Dermis blood vessel endothelial cell (primary cell): ENCODE data around the gene DPP3. TPM values are rescaled to one million over a fixed set of nuclear protein-coding genes. Genes with fewer than 3 reads are reported as not detected.
A peak's percentile ranks its signal among the peaks of the same experiment; 100 is the strongest.

Source experiments
- DNase-seq: peaks from one replicate; pipeline ENCODE4 v3.0.0; 2010
- total RNA-seq: library from RNA; depleted of rRNA; stranded (reverse); fragments of >200 nt; gene quantifications from 2 replicates; pipeline ENCODE4 v1.2.3, GENCODE V29; 2014

The DPP3 gene
- total RNA-seq, 1 donor from 2014 or later, result 50.5 TPM

DNA sequence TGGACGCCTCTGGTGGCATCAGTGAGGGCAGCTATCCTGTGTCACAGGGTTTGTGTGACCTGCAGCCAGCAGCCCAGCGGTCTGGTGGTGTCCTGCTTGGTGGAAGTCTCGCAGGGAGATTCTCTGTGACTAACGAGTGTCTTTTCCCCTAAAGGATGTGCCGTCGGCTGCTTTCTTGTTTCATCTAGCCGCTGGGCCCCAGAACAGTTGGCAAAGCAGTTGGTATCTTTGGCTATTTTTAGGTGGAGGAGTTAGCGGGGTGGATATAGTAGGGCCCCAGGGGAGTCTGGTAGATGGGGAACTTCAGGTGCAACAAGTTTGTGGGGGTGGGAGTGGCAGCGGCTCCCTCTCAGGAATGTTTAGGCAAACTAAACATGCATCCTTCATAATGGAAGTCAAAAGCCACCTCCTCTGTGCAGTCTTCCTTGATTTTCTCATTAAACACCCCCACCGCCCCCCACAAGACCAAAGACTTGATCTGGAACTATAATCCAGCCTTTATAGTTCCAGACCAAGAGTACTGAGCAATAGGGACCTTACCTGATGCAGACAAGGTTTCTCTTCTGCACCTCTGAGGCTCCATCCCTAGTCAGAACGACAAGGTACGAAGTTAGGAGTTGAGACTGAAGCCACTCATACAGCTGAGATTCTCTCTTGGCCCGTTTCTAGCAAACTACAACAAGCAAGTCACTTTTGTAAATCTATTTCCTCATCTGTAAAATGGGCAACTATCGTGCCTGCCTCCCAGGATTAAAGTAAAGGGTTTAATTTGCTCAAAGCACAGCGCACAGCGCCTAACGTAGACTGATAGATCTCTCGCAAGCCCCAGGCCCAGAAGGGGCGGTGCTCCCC lies 14.6 kb upstream of the DPP3 start:
- DNase-seq, result no peak

DNA sequence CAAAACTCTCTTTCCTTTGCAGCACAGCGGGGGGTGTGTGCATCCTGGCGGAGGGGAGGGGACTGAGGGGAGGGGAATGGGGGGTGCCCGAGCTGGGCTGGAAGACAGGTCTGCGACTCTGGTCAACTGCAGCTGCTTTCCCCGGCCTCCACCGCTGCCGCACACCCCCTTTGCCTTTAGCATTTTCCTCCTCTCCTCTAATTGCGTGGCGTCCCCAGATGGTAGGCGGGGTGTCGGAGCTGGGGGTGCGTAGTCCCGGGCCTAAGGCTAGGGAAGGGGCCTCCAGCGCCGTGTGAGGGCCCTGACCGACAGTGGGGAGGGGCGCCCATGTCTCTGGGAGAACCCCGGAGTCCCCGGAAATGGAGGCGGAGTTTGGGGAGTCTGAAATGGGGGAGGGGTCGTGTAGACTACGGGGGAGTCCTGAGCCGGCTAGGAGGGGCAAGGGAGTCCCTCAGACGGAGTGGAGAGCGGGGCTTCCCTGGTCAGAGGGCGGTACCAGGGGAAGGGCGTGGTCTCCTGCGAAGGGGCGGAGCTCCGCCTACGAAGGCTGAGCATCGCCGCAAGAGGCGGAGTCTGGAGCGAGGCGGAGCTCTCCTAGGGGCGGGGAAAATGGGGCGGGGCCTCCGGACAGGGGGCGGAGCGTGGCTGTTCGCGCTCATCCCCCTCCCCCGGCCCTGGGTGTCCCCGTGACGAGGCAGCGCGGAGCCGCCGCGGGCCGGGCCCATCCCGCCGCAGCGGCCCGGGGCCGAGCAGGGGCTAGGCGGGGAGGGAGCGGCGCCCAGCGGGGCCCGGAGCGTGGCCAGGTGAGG lies 13.8 kb upstream of the DPP3 start, which contains the start of gene PELI3:
Gene PELI3 (plus strand): TSS at position 681 of the 809 bp plus-strand sequence. CDS start 1,224 bp downstream, outside the sequence.
- DNase-seq, result peak; percentile 92

DNA sequence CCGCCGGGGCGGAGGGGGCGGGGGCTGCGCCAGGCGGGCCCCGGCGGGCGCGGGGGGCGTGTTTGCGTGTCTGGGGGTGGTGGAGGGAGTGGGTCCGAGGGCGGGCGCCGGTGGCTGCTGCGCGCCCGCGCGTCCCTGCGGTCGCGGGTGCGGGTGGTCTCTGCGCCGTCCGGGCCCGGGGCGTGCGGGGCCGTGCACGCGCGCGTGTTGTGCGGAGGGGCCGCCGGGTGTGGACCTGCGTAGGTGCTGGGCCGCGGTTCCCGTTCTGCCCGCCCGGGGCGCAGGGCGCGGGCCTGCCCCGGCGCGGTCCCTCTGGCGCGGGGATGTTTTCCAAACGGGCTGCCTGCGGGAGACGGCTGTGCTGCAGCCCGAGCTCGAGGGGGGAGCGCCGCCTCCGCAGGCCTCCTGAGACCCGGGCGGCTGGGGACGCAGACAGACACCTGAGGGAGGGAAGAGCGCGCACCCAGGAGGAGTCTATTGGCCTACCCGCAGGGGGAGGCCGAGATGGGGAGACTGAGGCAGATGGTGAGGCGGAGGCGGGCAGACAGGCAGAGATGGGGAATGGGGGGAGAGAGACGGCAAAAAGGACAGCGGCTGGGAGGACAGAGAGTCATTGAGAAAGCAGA lies 13.1 kb upstream of the DPP3 start:
- peak; percentile 30 for DNase-seq

DNA sequence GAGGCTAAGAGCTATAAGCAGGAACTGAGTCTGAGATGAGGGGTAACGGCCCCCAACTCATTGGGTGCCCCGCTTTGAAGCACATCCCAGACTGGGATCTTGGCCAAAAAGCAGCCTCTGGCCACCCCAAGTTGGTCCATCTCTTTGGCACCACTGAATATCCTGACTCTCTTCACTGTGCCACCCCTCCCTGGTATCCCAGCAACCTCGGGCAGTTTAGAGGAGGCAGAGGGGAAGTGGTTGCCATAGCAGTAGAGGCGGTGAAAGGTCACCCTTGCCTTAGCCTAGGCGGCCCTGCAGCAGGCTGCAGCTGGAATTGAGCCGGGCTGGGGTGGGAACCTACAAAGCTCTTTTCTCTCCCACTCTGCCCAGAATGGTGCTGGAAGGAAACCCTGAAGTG lies 12.5 kb upstream of the DPP3 start:
- no peak for DNase-seq

GRCh38 chr11:66468691-66469090 lies 11.5 kb upstream of the DPP3 start:
- no peak for DNase-seq

DNA sequence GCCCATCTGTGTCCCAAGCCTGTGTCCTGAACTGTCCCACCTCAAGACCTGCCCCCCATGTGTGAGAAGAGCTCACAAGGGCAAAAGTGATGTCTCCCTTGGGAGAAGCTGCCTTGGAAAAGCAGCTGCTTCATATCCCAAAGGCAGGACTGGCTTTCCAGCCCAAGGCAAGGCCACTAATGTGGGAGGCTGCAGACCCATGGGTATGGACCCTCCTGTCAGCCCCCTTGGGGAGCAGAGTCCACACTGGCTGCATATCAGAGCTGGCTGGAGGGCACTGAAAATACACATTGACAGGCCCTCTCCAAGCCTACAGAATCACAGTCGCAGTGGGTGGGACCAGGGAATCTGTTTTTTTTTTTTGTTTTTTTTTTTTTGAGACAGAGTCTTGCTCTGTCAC lies 10.8 kb upstream of the DPP3 start:
- DNase-seq, result no peak

DNA sequence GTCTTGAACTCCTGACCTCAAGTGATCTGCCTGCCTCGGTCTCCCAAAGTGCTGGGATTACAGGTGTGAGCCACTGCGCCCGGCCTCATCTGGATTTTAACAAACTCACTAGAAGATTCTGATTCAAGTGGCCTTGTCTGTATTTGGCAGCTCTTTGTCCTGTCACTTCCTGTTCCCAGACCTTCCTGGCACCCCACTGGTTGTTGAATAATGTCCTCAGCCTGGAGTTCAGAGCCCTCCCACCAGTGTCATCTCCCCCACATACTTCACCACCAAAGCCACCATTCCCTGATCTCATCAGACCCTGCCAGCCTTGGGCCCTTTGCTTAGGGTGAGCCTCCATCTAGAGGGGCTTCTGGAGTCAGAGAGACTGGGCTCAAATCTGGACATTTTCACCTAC lies 10.2 kb upstream of the DPP3 start:
- DNase-seq, result no peak

DNA sequence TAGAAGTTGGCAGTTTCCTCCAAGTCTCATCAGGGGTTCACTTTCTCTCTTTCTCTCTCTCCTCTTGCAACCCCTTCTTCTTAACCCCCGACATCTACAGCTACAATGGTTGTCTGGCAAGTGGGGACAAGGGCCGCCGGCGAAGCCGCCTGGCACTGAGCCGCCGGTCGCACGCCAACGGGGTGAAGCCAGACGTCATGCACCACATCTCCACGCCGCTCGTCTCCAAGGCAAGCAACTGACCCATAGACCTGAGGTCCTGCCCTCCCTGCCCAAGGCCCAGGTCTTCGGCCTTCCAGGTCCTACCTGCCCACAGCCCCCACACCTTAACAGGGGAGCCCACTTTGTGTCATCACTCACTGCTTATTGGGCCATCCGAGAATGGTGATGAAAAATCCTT lies 9.1 kb upstream of the DPP3 start:
- DNase-seq, result no peak

DNA sequence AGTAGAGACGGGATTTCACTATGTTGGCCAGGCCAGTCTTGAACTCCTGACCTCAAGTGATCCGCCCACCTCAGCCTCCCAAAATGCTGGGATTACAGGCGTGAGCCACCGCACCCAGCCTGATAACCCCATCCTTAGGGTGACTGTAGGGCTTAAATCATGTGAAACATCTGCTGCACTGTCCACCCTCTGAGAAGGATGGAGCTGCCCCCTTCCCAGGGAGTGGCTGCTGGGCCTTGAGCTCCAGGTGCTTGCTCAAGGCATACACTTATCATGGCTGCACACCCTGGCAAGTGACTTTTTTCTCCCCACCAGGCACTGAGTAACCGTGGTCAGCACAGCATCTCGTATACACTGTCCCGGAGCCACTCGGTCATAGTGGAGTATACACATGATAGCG lies 8.2 kb upstream of the DPP3 start:
- no peak for DNase-seq

- no peak for DNase-seq
Measured at GRCh38 chr11:66473167-66473566, 7.1 kb upstream of the DPP3 start.

- no peak for DNase-seq
Measured at GRCh38 chr11:66473608-66474515, 6.4 kb upstream of the DPP3 start.

DNA sequence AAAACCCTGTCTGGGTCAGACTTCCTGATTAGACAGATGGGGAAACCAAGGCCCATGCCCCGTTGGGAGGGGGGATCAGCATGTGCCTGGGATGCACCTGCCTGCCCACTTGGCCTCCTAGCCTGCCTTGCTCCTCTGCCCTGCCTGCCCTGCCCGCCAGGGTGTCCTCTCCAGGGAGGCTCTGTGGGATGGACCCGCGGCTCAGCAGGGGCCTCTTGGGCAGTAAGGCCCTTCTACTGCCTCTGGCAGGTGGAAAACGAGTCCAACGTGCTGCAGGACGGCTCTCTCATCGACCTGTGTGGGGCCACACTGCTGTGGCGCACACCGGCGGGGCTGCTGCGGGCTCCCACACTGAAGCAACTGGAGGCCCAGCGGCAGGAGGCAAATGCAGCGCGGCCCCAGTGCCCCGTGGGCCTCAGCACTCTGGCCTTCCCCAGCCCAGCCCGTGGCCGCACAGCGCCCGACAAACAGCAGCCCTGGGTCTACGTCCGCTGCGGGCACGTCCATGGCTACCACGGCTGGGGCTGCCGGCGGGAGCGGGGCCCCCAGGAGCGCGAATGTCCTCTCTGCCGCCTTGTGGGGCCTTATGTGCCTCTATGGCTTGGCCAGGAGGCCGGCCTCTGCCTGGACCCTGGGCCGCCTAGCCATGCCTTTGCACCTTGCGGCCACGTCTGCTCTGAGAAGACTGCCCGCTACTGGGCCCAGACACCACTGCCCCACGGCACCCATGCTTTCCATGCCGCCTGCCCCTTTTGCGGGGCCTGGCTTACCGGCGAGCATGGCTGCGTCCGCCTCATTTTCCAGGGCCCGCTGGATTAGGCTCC lies 4.7 kb upstream of the DPP3 start:
- no peak for DNase-seq

- no peak for DNase-seq
Measured at GRCh38 chr11:66476173-66476840, 3.9 kb upstream of the DPP3 start.

- no peak for DNase-seq
Measured at GRCh38 chr11:66476841-66477251, 3.4 kb upstream of the DPP3 start.

DNA sequence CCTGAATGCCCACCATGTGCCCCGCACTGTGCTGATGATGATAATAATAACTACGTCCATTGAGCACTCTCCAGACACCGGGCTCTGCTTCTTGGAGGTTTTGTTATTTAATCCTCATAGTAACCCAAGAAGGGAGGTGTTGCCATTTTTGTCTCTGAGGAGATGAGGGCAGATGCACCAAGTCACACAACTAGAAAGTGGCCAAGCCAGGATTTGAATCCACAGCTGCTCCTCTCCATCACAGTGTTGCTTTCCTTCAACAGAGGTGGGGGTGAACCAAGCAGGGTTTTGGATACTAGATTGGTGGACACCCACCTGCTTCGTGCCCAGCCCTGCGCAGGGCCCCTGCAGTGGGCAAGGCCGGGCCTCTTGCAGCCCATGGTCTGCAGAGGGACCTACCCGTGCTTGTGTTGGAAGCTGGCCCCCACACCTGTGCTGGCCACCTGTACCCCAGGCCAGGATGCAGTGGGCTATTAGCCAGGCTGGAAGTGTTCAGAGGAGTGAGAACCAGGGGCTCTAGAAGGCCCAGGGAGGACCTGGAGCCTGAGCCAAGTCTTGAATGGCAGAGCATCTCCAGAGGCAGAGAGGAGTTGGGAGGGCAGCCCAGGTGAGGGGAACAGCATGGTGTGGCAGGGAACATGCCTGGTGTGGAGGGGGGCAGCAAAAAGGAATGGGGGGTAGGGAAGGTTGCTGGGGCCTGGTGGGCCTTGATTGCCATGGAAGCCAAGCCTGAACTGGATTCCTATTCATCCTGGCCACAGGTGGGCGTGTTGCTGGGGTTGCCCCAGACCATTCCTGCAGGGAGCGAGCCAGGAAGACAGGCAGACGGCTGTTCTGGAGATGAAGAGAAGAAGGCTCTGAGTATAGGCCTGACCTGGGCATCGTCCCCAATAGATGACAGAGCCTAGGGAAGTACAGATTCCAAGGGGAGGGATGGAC lies 2.7 kb upstream of the DPP3 start:
- DNase-seq, result no peak

DNA sequence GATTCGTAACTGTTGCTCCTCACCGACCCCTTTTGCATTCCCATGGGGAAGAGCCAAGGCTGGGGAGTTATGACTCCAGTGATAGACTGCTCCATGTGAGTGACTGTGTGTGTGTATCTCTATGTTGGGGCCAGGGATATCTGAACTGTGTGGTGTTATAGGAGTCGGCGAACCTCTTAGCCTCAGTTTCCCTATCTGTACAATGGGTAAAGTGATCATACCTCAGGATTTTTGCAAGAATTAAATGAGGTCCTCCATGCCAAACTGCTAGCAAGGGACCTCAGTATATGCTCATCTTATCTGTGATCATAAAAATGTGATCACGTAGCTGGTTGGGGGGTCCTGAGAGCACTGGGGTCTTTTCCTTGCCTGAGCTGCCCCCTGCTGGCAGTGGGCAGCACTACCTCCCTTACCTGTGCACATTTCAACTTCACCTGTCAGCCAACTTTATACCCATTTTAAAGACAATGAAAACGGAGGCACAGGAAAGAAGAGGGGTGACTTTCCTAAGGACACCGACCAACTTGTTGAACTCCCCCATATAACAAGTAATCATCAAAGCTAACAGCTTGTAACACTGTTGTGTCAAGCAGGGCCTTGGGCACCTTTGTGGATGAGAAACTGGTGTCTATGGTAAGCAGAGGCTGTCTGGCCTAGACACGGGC lies 1.4 kb upstream of the DPP3 start:
- DNase-seq, result peak; percentile 44

DNA sequence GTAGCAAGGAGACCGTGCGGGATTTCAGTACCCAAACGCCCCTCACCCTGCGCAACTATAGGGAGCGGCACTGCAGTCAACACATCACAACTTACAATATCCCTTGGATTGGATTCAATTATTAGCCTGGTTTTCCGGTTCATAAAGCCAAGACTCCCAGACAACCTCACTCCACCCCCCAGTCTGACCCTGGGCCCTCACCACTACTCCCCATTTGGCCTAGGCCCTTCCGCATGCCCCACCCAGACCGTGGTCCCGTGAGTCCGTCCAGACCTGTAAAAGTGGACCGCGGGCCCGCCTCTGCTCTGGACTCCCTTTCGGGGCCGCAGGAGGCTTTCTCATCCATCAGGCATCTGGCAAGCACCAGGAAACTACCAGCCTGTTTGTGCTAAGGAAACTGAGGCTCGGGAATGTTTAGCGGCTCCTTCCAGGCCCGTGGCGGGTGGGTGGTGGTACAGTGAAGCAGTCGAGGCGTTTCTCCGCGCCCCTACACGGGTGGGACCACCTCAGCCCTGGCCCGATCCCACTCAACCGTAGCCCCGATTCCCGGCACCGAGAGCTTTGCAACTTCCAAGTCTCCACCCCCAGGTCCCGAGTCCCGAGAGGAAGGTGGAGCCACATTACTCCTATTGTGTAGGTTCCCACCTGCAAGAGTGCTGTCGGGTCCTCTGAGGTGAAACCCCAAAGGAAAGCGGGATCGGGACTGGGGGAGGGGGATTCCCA lies 679 bp upstream of the DPP3 start:
- peak; percentile 36 for DNase-seq

GRCh38 chr11:66484806-66485380 lies 4.7 kb downstream of the DPP3 start:
- no peak for DNase-seq
